G401.6 (cell line): ENCODE data around the gene UNC93A.
"Not testable (repeated sequence)": the region's sequence is repeated elsewhere in the genome, so short reads cannot be mapped to it uniquely, and the experiment has no call there.

Experiments used
- FAIRE-seq: peaks from 2 replicates; lab custom pipeline; 2012; peaks lifted over from hg19 to GRCh38; lab: Jason Lieb, UNC

The UNC93A gene

DNA sequence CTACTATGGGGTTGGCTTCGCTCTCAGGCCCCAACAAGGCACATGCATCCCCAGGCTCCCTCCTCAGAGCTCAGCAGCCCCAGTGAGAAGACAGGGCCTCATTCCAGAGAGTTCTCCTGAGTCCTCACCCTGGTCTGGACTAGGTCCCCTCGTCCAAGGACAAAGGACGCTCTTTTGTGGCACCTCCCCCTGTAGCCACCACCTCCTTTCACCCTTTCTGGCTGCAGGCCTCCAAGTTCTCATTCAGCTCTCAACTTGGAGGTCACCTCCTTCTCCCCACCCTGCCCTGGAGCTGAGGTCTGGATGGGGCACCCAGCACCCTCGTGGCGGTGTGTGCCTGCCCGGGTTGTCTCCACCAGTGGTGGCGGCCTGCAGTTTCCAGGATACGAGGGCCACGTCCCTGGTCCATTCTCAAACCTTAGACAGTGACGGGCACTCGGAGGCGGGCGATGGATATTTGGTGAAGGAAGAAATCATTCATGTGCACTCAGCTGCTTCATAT, 2.5 kb downstream of the UNC93A start:
- FAIRE-seq: no peak

DNA sequence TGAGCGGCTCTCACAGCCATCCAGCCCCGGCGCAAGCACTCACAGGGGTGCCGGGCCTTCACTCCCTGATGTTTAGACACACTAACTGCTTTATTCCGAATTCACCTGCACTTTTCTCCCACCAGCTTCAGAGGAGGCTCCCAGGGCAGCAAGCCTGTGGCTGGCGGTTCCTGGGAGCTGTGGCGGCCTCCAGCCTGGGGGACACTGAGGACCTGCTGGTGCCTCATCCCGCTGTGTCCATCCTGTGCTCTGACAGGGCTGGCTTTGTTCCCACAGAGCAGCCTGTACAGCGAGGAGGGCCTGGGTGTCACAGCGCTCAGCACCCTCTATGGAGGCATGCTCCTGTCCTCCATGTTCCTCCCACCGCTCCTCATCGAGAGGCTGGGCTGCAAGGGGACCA, 3.1 kb downstream of the UNC93A start:
- no peak for FAIRE-seq

DNA sequence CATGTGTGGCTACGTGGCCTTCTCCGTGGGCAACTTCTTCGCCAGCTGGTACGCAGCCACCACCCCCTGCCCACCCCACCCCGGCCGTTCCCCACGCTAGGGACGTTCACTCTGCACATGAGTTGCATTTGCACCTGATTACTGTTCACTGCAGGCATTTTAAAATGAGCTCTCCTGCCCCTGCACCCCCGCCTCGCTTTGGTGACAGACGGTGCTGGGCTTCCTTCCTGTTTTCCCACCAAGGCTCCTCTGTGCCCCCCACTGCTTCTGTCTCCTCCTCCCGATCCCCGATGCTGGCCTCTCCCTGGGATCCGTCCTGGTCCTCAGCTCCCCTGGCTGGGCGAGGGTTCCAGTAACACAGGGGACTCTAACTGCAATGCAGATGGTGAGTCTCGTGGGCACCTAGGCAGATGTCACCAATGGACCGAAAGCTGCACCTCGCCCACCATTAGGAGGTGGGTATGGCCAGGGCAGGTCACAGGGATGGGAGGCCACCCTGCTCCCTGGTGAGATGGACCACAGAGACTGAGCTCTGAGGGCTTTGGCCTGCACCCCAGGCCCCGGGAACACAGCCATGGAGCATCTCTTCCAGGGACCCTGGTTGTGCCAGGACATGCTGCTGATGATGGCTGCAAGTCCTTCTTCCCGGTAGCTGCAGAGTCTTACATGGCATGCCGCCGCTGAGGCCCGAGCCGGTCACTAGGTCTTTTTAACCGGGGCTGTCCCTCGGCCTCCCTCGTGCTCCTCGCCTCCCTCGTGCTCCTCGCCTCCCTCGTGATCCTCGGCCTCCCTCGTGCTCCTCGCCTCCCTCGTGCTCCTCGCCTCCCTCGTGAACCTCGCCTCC, 3.8 kb downstream of the UNC93A start:
- FAIRE-seq: no peak

DNA sequence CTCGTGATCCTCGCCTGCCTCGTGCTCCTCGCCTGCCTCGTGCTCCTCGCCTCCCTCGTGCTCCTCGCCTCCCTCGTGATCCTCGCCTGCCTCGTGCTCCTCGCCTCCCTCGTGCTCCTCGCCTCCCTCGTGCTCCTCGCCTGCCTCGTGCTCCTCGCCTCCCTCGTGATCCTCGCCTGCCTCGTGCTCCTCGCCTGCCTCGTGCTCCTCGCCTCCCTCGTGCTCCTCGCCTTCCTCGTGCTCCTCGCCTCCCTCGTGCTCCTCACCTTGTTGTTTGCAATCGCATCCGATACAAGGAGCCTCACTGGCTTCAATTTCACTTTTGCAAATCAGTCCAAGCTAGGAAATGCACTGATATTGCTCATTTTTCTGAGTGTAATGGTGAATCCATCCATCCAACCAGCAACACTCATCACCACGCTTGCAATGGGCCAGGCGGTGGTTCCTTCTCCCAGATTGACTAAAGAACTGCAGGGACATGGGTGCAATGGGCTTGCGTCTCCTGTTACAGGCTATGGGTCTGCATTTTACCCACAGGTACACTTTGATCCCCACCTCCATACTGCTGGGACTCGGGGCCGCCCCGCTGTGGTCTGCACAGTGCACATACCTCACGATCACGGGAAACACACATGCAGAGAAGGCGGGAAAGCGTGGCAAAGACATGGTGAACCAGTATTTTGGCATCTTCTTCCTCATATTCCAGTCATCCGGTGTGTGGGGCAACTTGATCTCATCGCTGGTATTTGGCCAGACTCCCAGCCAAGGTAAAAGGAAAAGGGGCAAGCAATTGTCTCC, 4.6 kb downstream of the UNC93A start:
- no peak for FAIRE-seq

DNA sequence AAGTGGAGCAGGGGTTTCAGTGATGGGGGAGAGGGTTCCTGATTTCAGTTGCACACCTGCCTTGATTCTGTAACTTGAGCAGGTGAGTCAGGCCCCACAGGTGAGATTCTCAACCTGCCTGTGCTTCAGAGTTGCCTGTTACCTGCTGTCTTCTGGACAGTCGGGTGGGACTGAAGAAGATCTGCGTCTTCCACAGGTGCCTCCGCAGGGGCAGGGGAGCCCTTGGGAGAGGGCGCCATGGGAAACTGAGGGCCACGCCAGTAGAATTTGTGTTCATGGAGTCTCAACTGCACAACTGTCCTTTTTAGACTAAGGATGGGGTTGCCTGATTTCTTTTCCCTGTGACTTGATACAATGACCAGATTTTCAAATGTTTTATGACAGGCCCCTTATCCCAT, 5.2 kb downstream of the UNC93A start:
- no peak for FAIRE-seq

DNA sequence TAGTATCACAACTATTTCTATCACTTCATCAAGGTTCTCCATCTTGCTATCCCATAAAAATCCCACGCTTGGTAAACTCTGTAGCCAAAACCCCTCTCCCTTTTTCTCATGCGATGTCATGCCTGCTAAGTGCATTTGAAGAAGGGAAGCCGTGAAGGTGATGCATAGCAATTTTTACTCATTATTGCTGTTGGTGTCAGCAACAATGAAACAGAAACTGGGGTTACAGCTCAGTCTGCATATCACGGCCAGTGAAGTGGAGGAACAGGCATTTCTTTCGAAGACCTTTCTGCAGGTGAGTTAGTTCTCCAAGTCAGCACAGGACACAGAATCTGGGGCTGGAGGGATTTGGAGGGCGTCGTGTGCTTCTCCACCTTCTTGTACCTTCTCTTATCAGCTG, 5.8 kb downstream of the UNC93A start:
- FAIRE-seq: no peak

DNA sequence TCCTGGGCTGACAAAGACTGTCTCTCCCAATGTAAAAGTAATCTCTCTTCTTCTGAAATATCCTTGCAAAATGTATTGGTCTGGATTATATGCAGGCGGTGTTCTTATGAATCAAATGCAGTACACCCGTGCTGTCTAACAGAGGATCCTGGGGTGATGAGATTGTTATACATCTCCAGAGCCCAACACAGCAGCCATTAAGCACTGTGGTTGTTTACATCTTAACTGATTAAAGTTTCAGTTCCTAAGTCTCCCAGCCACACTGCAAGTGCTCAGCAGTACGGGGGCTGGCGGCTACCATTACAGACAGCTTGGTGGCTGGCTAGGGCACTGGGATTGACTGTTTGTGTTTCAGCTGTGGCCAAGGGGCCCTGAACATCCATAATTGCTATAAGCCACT, 7.0 kb downstream of the UNC93A start:
- FAIRE-seq: no peak

DNA sequence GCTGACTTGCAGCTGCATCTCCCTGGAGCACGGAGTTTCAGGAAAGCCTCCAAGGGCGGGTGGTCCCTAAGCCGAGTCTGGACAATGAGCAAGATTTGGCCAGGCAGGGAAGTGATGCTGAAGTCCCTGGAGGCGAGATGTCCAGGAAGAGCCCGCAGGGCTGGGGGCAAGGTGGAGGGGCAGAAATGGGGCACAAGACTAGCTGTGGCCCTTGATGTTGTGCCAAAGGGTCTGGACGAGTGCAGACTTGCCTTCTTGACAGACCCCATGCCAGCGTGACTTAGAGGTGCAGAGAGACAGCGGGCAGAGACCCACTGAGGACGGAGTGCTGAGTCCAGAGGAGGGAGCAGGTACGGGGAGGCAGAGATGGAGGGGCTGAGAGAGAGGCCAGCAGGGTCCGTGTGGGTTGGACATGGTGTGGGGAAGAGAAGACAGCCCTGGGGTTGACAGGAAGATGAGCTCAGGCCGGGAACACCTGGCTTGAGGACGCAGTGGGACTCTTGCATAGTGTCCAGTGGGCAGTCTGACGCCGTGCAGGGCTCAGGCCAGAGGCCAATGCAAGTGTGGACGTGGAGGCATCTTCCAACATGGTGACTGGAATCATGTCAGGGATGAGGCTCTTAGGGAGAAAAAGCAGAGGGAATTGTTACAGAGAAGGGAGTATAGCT, 8.7 kb downstream of the UNC93A start:
- FAIRE-seq: no peak

DNA sequence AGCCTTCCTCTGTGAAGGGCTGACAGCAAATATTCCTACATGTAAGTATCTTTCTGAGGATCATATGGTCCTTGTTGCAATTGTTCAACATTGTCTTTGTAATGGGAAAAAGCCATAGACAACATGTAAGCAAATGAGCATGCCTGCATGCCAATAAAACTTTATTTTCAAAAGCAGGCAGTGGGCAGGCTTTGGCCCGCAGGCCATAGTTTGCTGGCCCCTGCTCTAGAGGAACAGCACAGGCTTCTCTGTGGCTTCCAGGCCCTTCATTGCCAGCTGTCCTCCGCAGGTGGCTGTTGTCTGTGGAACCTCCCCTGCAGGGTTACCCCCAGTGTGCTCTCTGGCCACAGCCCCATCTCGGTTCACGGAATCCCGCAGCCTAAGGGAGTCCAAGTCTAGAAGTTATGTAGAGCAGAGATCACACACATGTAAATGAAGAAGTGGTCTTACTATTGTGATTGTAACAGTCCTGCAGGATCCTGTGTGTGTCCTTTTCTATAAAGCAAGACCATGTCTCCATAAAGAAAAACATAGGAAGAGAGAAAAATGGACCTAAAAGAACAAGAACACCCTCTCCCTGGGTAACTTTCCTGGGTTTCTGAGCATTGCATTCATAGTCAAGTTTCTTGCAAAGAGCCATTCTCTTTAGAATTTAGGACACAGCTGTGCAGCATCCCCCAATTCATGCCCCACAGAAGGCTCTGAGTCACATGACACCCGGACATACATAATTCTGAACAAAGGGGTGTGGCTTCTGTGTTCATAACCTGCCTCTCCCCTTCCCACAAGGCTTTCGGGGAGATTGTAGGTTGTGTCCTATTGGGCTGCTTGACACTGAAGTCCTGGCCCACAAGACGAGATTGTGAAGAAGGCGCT, 10.0 kb downstream of the UNC93A start:
- FAIRE-seq: no peak

DNA sequence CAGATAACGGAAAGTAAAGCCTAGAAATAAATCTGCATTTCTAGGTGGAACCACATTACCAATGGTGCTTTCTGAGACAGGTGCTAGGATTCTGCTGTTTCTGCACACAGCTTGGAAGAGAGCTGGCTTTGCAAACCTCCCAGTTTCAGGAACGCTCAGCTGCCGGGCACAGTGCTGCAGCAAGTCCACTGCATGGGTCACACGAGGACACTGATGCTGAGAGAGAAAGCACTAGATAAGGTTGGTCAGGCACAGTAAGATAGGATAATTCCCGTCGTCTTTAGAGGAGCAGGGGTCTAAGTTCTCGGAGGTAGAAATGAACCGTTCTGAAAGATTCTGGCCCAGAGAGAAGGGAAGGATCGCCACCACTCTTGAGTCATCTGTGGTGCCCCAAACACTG, 11.0 kb downstream of the UNC93A start:
- no peak for FAIRE-seq

DNA sequence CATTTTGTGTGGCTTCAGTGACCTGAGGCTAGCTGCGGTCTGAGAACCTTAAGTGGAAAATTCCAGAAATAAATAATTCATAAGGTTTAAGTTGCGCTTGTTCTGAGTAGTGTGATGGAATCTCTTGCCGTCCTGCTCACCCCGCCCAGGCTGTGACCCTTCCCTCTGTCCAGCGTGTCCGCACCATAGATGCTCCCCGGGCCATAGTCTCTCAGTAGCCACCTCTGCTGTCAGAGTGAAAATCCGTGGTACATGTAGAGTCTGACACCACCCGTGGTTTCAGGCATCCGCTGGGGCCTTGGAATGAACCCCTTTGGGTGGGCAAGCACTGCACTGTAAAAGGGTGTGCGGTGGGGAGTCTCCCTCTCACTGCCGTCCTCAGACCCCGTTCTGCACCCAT, 11.7 kb downstream of the UNC93A start:
- no peak for FAIRE-seq

DNA sequence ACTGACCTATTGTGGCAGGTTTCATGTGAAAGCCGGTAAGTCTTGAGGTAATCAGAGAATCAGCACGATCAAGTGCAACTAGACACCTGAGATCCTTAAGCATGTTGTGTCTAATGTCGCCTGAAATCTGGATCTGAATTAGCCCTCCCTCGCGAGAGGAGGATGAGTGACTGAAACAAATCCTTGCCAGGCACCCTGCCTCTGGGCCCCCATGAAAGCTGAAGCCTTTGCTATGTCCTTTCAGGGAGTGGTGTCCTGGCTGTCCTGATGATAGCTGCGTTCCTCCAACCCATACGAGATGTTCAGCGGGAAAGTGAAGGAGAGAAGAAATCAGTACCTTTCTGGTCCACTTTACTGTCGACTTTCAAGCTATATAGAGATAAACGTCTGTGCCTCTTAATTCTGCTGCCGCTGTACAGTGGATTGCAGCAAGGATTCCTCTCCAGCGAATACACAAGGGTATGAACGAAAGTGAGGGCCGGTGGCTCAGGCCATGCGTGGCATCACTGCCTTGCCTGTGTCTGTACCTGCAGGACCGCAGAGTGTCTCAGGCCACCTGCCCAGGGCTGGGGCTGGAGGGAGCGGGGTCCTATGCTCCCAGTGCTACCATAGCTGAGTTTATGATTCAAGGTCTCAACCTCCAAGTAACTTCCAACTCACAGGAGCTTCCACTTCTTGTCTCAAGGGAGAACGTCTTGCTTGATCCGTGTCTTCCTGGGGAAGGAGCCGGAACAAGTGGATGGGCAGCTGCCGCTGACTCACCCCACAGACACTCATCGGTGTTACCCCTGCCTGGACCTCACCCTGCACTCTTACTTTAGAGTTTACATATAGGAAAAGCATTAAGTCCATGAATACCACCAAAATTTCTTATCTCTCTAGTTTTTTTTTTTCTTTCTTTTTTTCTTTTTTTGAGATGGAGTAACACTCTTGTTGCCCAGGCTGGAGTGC, 12.8 kb downstream of the UNC93A start:
- no peak for FAIRE-seq

DNA sequence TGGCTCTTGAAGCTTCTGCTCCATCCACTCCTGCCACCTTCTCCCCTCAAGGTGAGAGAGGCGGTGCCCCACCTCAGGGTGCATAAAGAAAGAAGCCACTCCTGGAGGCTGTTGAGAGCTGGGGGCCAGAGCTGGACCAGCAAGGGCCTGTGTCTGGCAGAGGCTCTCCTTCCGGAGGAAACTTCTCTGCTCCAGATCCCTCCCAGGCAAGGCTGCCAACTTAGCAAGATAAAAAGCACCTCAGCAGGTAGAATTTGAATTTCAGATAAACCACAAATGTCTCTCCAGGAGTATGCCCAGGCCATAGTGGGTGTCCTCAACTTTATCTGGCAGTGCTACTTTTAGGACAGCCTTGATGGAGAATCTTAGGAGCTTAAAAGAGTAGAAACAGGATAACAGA, 13.8 kb downstream of the UNC93A start:
- FAIRE-seq: no peak

DNA sequence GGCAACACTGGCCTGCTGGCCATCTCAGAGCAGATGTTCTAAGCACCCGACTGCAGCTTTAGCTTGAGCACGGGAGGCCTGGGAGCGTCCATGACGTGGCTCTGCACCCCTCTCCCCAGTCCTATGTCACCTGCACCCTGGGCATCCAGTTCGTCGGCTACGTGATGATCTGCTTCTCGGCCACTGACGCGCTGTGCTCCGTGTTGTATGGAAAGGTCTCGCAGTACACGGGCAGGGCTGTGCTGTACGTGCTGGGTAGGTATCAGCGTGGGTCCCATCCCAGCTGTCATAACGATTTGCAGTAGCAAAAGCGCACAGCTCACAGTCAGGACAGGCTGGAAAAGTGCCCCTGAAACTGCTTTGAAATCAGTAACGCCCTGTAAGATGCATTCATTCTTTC, 14.7 kb downstream of the UNC93A start:
- no peak for FAIRE-seq

DNA sequence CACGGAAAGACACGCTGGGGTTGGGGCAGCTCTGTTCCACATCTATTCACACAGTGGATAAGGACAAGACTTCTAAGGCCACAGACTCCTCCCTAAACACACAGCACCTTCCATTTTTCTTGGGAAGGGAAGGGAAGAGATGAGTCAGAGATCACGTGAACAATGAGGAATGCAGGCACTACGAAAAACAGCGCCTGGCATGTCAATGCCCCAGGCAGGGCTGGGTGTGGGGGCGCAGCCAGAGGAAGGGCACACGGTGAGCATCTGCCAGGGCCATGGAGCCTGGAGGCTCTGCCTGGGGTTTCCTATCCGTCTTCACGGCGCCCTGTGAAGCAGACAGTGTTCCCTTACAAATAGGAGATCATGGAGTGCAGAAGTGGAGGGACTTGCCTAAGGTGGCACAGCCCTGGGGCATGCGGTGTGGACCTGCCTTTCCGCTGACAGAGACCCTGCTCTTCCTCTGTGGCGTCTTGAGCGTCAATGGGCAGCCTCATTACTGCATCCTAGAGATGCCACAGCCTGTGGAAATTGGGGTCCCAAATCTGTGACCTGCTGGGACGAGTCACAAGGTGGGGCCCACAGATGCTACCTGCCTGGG, 15.4 kb downstream of the UNC93A start:
- no peak for FAIRE-seq

DNA sequence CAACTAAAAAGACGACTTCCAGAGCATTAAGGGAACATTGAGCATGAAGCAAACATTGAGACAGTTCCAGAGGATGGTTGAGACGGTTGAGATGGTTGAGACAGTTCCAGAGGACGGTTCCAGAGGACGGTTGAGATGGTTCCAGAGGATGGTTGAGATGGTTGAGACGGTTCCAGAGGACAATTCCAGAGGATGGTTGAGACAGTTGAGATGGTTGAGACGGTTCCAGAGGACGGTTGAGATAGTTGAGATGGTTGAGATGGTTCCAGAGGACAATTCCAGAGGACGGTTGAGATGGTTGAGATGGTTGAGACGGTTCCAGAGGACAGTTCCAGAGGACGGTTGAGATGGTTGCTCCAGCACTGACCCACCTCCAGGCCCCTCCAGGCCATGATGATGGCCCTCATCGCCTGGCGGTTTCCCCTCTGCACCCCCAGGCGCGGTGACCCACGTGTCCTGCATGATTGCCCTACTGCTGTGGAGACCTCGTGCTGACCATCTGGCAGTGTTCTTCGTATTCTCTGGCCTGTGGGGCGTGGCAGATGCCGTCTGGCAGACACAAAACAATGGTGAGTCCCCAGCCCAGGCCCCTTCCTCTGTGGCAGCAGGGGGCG, 16.3 kb downstream of the UNC93A start:
- FAIRE-seq: no peak

DNA sequence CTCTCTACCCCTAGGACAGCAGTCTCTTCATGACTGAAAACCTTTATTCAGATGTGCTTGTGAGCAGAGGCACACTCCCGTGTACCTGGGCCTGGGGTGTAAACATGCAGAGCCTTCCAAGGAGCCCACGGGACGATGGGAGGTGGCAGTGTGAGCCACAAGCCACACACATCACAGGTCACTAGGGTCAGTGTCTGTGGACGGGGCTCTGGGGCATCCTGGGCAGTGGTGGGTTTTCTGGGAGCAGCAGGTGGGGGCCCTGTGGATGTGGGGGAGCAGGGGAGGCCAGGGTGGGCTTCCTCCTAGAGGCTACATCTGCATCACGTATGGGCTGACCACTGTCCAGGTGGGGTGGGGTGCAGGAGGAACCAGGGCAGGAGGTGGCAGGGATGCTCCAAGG, 17.1 kb downstream of the UNC93A start:
- no peak for FAIRE-seq

DNA sequence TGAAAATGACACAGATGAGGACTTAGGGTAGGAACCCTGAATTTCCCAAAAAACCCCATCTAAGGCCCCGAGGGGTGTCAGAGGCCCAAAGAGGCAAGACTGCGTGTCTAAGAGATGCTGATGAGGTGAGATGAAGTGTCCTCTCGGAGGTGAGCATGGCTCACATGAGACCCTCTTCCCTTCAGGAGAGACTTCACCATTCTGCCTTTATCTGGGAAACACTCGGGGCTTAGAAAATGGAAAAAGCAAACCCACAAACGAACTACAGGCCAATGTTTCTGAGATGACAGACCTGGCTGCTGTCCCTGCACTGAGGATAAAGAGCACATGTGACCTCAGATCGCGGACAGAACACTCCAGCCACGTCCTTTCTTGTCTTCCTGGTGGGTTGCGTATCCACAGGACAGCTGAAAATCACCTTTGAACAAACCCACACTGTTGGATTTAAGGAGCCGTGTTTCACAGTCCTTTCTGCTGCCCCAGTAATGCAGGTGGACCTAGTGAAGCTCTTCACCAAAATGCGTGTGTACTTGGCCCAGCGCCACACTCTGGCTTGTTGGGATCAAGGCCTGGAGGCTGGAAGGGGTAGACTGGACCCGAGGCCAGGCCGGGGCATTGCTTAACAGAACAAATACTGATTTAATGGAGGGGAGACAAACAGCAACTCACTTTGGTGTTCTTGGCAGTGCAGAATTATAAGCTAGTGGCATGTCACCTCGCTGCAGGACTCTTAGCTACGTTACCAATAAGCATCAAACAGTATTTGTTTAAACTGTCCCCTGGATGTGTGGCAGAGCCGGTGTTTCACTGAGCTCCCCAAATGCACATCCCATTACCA, 18.5 kb downstream of the UNC93A start:
- not testable (repeated sequence) for FAIRE-seq

DNA sequence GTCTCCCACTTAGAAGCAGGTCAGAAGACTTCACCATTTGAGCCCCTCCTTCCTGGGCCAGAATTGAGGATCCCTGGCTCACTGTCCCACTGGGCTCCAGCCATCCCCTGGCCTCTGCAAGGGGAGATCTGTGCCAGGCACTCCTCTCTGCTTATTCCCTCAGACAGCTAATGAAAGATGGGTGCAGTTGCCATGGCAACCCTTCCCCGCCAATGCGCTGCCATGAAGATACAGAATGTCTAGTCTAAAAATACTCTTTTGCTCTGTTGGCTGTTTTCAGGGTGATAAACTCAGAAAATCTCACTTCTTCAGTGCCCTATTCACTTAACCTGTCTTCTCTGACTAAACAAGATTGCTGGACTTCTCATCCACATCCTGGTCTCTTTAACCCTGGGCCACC, 20.2 kb downstream of the UNC93A start:
- no peak for FAIRE-seq
